ENCODE data around the gene TMEM108.

The TMEM108 gene

GRCh38 chr3:133121450-133121849, 83.3 kb downstream of the TMEM108 start:
- no peak for FAIRE-seq

- no peak for FAIRE-seq
Observed at GRCh38 chr3:133123636-133124035, 85.4 kb downstream of the TMEM108 start.

GRCh38 chr3:133124511-133124910, 86.3 kb downstream of the TMEM108 start:
- FAIRE-seq: no peak

GRCh38 chr3:133125171-133125570, 87.0 kb downstream of the TMEM108 start:
- FAIRE-seq: no peak

- no peak for FAIRE-seq
Observed at GRCh38 chr3:133125802-133126201, 87.6 kb downstream of the TMEM108 start.

- no peak for FAIRE-seq
Observed at GRCh38 chr3:133127381-133127780, 89.2 kb downstream of the TMEM108 start.

DNA sequence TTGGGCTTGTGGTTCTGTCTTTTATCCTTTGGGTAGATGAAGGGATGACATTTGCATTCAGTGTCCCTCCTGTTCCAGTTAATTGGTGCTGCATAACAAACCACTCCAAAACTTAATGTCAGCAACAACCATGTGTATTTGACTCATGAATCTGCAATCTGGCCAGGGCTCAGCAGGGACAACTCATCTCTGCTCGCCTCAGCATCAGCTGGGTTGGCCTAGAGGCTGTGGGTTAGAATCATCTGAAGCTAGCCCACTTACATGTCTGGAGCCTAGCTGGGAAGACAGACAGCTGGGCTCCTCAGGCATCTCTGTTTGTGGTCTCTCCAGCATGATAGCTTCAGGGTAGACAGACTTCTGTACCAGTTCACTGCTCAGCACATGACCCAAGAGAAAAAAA, 92.0 kb downstream of the TMEM108 start:
- no peak for FAIRE-seq

DNA sequence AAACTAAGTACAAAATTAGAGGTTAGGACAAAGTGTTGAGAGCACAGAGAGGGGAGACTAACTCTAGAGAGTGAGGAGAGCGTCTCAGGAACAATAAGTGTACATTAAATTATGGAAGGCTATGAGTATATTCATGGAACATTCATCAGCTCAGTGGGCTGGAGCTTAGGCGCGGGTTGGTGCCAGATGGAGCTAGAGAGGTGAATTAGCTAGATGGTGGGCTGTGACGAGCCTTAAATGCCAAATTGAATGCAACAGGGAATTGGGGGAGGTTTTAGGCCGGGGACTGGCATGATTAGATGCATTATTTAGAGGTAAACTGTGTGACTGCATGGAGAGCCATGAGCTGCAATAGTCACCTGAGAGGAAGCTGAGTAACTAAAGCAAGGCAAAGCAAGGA, 97.1 kb downstream of the TMEM108 start:
- no peak for FAIRE-seq

- no peak for FAIRE-seq
Observed at GRCh38 chr3:133136114-133137041, 98.2 kb downstream of the TMEM108 start.

DNA sequence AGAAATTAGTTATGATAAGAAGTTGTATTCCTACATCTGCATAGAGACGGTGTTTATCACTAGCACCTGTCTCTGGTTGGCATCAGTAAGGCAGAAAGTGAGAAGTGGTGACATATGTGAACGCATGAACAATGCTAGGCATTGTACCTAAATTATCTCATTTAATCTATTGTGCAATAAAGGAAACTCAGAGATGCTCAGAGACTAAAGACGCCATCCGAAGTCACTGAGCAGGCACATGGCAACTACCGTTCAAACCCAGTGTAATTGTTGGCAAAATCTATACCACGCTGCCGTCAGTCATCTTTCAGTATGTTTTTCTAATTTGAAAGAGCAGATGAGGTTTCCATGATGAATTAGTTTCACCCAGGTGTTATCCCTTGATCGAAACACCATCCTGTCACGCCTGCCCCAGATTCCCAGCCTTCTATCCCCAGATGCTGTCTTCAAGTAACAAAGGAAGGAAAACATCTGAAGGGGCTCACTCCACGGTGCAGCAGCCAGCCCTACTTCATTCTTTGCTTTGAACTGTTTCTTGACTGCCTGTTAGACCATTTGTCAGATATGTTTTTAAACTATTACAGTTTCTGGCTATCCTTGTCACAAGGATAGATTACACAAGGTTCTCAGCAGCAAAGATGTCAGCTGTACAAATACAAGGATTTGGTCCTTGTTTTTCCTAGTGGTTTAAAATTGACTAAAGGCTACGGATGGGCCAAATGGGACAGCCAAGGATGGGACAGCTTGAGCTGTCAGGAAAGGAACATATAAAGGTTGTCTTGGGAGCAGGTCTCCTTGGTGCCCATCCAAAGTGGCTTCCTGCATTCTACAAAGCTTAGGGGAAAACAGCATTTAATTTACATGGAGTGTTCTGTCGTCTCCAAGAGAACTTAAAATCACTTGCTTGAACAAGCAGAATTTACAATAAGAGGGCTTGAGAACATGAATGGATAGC, 99.1 kb downstream of the TMEM108 start:
- no peak for FAIRE-seq

- no peak for FAIRE-seq
Observed at GRCh38 chr3:133138017-133138416, 99.8 kb downstream of the TMEM108 start.

DNA sequence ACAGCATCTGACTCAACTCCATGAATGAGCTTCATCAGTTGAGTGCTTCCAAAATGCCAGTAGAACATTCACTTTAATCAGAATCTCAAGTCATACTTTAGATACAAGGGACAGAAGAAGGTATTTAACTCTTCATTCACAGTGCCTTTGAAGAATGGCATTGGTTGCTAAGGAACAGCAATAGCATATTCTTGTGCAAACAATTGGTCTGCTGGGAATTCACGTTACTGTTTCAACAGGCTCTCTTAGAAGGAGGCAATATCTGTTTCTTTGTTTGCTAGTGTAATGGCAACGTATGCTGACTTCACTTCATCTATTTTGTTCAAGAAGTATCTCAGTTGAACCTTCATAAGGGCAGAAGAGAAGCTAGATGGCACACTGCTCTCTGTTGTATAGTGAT, 113.9 kb downstream of the TMEM108 start:
- FAIRE-seq: no peak

DNA sequence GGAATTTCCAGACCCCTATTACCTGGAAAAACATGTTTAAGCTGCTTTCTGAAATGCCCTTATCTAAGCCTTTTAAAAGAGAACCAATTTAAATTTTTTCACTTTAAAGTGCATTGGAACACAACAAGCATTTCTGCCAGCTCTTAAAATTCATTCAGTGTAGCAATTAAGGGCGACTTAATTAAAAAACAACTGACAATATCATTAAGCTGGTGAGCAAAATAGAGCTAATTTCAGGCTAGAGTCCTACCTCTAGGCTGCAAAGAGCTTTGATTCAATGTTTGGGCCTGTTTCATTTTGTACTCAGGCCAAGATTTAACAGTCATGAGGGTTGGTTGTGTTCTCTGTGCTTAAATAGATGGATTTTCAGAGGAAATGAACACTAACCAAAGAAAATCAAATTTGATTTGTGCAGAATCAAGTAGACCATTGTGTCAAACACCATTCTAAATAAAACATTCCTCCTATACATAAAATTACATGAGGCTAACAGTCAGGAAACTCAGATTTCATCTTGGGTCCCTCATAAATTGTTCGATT, 114.6 kb downstream of the TMEM108 start:
- no peak for FAIRE-seq

DNA sequence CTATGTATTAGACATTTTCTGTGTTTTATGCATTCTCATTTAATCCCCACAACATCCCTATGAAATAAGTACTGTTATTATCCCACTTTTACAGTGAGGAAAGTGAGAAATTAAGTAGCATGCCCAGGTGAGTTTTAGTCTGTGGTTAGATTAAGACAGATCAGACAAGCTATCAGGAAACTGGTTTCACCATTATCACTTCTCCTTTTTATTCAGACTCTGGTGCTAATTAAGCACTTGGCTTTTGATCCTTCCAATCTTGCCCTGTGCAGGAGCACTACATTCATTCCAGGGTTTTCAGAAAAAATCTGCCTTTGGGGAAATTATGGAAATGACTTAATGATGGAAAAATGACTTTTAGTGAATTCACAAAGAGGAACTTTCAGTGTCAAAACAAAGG, 115.2 kb downstream of the TMEM108 start:
- no peak for FAIRE-seq

DNA sequence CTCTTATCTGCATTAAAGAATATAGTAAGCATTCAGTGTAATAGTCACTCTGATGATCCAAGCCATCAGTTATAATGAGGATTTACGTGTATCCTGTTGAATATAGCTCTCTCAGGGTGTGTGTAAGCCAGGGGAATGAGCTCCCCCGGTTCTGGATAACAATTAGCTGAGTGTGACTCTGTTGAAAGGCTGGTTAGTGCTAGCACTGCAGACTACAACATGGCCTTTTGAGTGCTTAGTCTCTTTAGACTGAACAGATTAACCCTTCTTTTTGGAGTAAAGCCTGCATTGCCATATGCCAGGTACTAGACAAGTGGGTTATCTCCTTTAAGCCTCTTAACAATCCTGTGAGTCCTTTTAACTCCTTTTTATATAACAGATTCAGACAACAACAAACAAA, 119.5 kb downstream of the TMEM108 start:
- no peak for FAIRE-seq

DNA sequence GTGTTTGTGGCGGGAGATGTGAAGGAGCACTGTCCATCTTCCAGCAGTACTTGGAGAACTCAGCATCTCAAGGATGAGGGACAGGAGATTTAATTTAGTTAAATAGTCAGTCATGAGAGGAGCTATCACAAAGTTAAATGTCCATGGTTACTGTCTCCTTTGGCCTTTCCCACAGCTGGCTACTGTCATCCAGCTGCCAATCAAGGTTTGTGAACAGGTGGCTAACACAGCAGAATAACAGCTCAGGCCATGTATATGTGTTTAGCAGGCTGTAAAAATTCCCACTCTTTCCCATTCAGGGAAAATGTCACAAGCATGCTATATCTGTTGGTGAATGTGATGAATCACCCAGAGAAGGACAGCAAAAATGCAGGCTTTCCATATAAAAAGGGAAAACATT, 120.5 kb downstream of the TMEM108 start:
- FAIRE-seq: no peak

- FAIRE-seq: no peak
Observed at GRCh38 chr3:133159498-133160475, 121.6 kb downstream of the TMEM108 start.

DNA sequence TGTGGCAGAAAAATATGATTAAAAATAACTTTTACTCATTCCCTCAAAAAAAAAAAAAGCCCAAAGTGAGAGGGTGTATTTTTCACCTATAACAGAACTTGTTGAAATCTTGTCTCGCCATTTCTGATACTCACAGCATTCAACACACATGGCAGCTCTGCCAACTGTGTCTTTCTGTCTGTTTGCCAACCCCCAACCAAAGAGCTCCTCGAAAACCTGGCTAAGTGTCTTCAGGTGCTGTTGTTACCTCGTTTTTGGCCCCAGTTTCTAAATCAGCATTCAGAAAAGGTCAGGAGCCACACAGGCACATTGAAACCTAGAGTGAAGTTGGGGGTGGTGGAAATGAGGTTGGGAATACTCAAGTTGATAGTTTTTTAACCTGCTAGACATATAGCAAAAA, 123.5 kb downstream of the TMEM108 start:
- FAIRE-seq: no peak

GRCh38 chr3:133162265-133162664, 124.1 kb downstream of the TMEM108 start:
- no peak for FAIRE-seq

- FAIRE-seq: no peak
Observed at GRCh38 chr3:133162670-133163305, 124.6 kb downstream of the TMEM108 start.

DNA sequence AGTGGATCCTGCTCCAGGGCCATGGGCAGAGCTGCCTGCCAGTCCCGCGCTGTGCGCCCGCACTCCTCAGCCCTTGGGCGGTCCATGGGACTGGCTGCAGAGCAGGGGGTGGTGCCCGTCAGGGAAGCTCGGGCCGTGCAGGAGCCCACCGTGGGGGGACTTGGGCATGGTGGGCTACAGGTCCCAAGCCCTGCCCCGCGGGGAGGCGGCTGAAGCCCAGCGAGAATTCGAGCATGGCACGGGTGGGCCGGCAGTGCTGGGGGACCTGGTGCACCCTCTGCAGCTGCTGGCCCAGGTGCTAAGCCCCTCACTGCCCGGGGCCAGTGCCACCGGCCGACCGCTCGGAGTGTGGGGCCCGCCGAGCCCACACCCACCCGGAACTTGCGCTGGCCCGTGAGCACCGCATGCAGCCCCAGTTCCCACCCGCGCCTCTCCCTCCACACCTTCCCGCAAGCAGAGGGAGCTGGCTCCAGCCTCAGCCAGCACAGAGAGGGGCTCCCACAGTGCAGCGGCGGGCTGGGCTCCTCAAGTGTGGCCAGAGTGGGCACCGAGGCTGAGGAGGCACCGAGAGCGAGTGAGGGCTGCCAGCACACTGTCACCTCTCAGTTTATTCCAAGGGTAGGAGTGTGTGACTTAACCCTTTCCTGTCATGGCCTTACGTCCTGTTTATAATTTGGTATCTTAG, 129.3 kb downstream of the TMEM108 start:
- no peak for FAIRE-seq
